ENCODE data around the gene SFI1. TPM values are rescaled to one million over a fixed set of nuclear protein-coding genes. Genes with fewer than 3 reads are reported as not detected.

The SFI1 gene
- total and polyA plus RNA-seq, 2 of the 8 experiments (the other 6 are each of a cell fraction or from before 2014, with no cell fraction given), result 10.4 to 30.1 TPM

DNA sequence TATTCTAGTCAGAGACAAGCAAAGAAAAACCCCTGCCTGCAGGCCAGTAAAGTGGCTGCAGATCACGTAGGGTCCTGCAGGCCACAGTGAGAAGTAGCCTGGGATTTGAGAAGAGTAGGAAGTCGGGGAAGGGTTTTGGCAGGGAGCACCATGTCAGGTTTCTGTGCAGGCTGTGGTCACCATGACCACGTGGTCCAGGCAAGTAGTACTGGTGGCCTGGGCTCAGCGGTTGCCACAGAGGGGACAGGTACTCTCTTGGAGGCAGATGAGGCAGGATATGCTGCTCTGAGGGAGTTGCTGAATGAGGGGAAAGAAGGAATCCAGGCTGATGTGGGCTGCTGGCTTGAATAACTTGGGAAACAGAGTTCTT is 119.1 kb downstream of the SFI1 start (continued):
- TF ChIP-seq POLR2AphosphoS5 (IDR thresholded peaks at IDR 0.05; ENCODE audit: low read depth, low read length) (no peak), TAF1 (IDR thresholded peaks at IDR 0.05; ENCODE audit: low read depth, low read length) (no peak)
